Memory B cell (primary cell): ENCODE data around the gene RNF8.
"Not testable (repeated sequence)": the region's sequence is repeated elsewhere in the genome, so short reads cannot be mapped to it uniquely, and the experiment has no call there.

ENCODE experiments used
- ATAC-seq: fragments of 150-1000 bp; cut with Tn5 transposase; 2 replicates; pipeline ENCODE4 v1.10.0; 2021; ENCODE audit warnings: low read depth, mild to moderate bottlenecking, moderate library complexity
- DNase-seq, 2 donors: peaks; one replicate each; pipeline ENCODE4 v3.0.0; 2022; ENCODE audit warnings: low spot score in 2 of 2
- H3K27ac Mint-ChIP-seq: one replicate; pipeline ENCODE4 v1.8.0; 2022; ENCODE audit warnings: mild to moderate bottlenecking, moderate library complexity, mixed read lengths
- H3K27me3 Mint-ChIP-seq: one replicate; pipeline ENCODE4 v1.8.0; 2022; ENCODE audit warnings: mixed read lengths
- H3K36me3 Mint-ChIP-seq: one replicate; pipeline ENCODE4 v1.8.0; 2022; ENCODE audit warnings: mild to moderate bottlenecking, mixed read lengths
- H3K4me1 Mint-ChIP-seq: one replicate; pipeline ENCODE4 v1.8.0; 2022; ENCODE audit warnings: mixed read lengths
- H3K4me3 Mint-ChIP-seq: one replicate; pipeline ENCODE4 v1.8.0; 2022; ENCODE audit warnings: mild to moderate bottlenecking, moderate library complexity, mixed read lengths
- H3K9me3 Mint-ChIP-seq: one replicate; pipeline ENCODE4 v1.8.0; 2022; ENCODE audit warnings: mixed read lengths

Gene RNF8

GRCh38 chr6:37338317-37338716 is 15.5 kb upstream of the RNF8 start:
- H3K4me1 Mint-ChIP-seq, H3K27me3 Mint-ChIP-seq, DNase-seq, ATAC-seq, H3K36me3 Mint-ChIP-seq, H3K9me3 Mint-ChIP-seq, H3K4me3 Mint-ChIP-seq, H3K27ac Mint-ChIP-seq: not testable (repeated sequence)

DNA sequence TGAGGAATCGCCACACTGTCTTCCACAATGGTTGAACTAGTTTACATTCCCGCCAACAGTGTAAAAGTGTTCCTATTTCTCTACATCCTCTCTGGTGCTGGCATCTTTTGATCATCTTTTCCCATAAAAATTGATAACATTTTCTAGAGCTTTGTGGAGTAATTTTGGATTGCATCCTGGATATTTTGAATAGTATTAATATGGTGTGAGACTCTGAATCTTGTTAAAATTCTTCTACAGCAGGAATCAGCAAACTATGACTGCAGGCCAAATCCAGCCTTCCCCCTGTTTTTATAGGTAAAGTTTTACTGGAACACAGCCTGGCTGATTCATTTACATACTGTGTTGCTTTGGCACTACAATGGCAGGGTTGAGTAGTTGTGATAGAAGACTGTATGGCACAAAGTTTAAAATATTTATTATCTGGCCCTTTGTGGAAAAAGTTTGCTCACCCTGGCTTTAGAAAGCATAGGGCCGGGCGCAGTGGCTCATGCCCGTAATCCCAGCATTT is 15.0 kb upstream of the RNF8 start:
- Mint-ChIP-seq H3K27ac (no peak overlapping the region), H3K9me3 (no peaks in the 10 kb centered on the region), H3K36me3 (peaks cover 2% of the 10 kb centered on the region), H3K27me3 (peaks cover 1% of the 10 kb centered on the region), H3K4me3 (no peak overlapping the region), H3K4me1 (no peaks in the 10 kb centered on the region)
- ATAC-seq (no peak), DNase-seq (no peak)

DNA sequence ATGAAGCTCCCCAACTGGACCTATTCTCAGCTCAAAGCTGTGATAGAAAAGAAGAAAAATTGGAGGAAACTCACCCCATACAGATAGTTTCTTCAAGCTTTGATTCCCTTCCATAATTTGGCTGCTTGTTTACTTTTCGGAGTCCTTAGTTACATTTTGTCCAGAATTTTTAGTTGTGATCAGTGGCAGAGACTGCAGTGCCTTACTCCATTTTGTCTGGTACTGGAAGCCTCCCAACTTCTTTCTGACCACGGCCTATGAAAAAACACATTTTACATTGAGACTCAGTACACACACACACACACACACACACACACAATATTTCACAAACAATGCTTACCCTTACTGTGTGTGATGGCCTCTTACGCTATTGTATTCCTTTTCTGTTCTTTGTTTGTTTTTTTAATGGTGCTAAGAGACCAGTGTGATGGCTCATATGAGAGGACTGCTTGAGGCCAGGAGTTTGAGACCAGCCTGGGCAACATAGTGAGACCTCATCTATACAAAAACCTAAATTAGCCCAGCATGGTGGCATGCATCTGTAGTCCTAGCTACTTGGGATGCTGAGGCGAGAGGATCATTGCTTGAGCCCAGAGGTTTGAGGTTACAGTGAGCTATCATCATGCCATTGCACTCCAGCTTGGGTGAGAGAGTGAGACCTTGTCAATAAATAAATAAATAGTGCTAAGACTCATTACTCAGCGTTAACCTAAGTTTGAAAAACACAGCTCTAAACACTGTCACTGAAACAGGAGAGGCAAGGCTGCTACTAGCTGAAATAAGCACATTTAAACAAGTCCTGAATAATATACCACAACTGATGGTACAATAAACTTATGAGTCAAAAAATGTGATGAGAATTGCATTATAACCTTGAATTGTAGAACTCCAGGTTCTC is 13.8 kb upstream of the RNF8 start:
- no peak for DNase-seq
- Mint-ChIP-seq H3K9me3 (no peaks in the 10 kb centered on the region), H3K27me3 (peaks cover 4% of the 10 kb centered on the region), H3K27ac (no peak overlapping the region), H3K4me1 (no peaks in the 10 kb centered on the region), H3K4me3 (no peak overlapping the region), H3K36me3 (peaks cover 2% of the 10 kb centered on the region)
- no peak for ATAC-seq

DNA sequence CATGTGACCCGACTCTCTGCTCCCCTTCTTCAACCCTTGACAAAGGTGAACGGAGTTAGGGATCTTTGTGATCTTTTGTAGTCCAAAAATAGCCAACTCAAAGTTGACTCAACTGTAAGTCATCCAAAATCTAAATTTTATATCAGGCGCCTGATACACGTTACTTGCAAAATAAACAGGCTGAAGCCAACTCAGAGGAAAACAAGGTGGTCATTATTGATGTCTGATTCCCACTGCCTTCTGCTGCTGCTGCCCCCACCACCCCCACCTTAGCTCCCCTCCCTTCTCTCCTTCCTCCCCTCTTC is 13.2 kb upstream of the RNF8 start:
- Mint-ChIP-seq H3K36me3 (peaks cover 2% of the 10 kb centered on the region), H3K9me3 (no peaks in the 10 kb centered on the region), H3K27me3 (peaks cover 4% of the 10 kb centered on the region), H3K27ac (no peak overlapping the region), H3K4me3 (no peak overlapping the region), H3K4me1 (no peaks in the 10 kb centered on the region)
- DNase-seq (no peak), ATAC-seq (no peak)

DNA sequence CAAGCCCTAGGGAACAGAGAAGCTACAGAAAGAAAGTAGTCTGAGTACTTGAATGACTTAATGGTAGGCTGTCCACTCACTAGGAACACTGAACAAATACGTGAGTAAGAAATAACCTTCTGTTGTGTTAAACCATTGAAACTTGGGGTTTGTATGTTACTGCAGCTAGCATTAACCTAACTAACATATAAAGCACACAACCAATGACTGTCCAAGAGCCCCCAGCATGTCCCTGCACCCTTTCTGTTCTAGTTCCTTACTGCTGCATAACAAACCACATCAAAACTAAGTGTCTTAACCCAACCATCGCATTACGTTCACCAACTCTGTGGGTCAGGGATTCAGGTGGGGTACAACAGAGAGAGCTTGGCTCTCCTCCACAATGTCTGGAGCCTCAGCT is 10.5 kb upstream of the RNF8 start:
- Mint-ChIP-seq H3K9me3 (no peaks in the 10 kb centered on the region), H3K27me3 (peaks cover 4% of the 10 kb centered on the region), H3K36me3 (peaks cover 2% of the 10 kb centered on the region), H3K4me3 (no peak overlapping the region), H3K27ac (no peak overlapping the region), H3K4me1 (no peaks in the 10 kb centered on the region)
- no peak for ATAC-seq
- DNase-seq = no peak

GRCh38 chr6:37344308-37344707 is 9.5 kb upstream of the RNF8 start:
- DNase-seq (no peak), ATAC-seq (no peak)
- no peaks in the 10 kb centered on the region for H3K9me3 Mint-ChIP-seq
- peaks cover 2% of the 10 kb centered on the region for H3K36me3 Mint-ChIP-seq
- H3K4me1 Mint-ChIP-seq = no peaks in the 10 kb centered on the region
- H3K27ac Mint-ChIP-seq = no peak overlapping the region
- H3K27me3 Mint-ChIP-seq = peaks cover 4% of the 10 kb centered on the region
- no peak overlapping the region for H3K4me3 Mint-ChIP-seq

DNA sequence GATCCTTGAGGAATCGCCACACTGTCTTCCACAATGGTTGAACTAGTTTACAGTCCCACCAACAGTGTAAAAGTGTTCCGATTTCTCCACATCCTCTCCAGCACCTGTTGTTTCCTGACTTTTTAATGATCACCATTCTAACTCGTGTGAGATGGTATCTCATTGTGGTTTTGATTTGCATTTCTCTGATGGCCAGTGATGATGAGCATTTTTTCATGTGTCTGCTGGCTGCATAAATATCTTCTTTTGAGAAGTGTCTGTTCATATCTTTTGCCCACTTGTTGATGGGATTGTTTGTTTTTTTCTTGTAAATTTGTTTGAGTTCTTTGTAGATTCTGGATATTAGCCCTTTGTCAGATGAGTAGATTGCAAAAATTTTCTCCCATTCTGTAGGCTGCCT is 8.0 kb upstream of the RNF8 start:
- not testable (repeated sequence) for H3K27me3 Mint-ChIP-seq, H3K9me3 Mint-ChIP-seq

GRCh38 chr6:37347177-37347576 is 6.6 kb upstream of the RNF8 start:
- Mint-ChIP-seq H3K36me3 (no peaks in the 10 kb centered on the region), H3K9me3 (no peaks in the 10 kb centered on the region), H3K27me3 (peaks cover 2% of the 10 kb centered on the region), H3K27ac (no peak overlapping the region), H3K4me3 (no peak overlapping the region), H3K4me1 (no peaks in the 10 kb centered on the region)
- DNase-seq (no peak), ATAC-seq (no peak)

More for the DNA sequence above, 8.0 kb upstream of the RNF8 start:
- H3K27ac Mint-ChIP-seq, DNase-seq, H3K4me3 Mint-ChIP-seq, H3K36me3 Mint-ChIP-seq, ATAC-seq, H3K4me1 Mint-ChIP-seq: not testable (repeated sequence)

DNA sequence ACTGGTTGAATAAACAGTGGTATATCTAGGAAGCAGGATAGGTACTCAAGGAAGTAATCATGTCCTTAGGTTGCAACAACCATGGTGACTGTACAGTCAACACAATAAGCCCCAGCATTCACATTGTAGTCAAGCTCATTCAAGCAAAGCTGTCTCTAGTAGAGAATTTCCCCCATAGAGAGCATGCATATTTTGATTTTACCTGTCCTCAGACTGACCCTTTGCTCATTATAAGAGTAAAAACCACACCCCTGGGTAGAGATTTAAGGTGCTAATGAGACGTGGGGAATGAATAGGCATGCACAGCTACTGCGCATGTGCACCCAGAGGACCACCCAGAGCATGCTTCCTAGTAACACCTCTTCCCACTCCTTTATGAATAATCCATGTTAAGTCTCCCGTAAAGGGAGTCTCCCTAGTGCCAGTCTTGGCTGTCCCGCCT is 6.1 kb upstream of the RNF8 start:
- Mint-ChIP-seq H3K4me3 (no peak overlapping the region), H3K4me1 (no peaks in the 10 kb centered on the region), H3K36me3 (no peaks in the 10 kb centered on the region), H3K9me3 (no peaks in the 10 kb centered on the region), H3K27ac (no peak overlapping the region), H3K27me3 (peaks cover 2% of the 10 kb centered on the region)
- ATAC-seq = no peak
- no peak for DNase-seq

- Mint-ChIP-seq H3K36me3 (peaks cover 3% of the 10 kb centered on the region), H3K4me1 (peaks cover 20% of the 10 kb centered on the region), H3K27me3 (no peaks in the 10 kb centered on the region), H3K27ac (no peak overlapping the region), H3K9me3 (no peaks in the 10 kb centered on the region), H3K4me3 (no peak overlapping the region)
- DNase-seq (no peak), ATAC-seq (no peak)
Measured at GRCh38 chr6:37351027-37351426, 2.8 kb upstream of the RNF8 start.

DNA sequence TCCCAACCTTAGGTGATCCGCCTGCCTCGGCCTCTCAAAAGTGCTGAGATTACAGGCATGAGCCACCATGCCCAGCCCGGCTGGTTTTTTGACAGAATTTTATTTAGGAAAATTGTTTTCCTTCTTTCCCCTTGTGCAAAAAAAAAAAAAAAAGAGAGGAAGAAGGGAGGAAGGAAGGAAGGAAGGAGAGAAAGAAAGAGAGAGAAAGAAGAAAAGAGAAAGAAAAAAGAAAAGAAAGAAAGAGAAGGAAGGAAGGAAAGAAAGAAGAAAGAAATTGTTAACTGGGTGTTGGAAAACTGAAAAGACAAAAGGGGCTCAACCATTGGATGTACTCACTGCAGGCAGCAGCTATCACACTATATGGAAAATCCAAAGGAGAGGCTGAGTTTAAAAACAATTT is 1.4 kb upstream of the RNF8 start:
- H3K27ac Mint-ChIP-seq = no peak overlapping the region
- peaks cover 3% of the 10 kb centered on the region for H3K36me3 Mint-ChIP-seq
- peak overlapping the region; percentile 43 for H3K4me3 Mint-ChIP-seq
- no peaks in the 10 kb centered on the region for H3K27me3 Mint-ChIP-seq
- no peak for ATAC-seq
- peaks cover 25% of the 10 kb centered on the region for H3K4me1 Mint-ChIP-seq
- no peak for DNase-seq
- no peaks in the 10 kb centered on the region for H3K9me3 Mint-ChIP-seq

DNA sequence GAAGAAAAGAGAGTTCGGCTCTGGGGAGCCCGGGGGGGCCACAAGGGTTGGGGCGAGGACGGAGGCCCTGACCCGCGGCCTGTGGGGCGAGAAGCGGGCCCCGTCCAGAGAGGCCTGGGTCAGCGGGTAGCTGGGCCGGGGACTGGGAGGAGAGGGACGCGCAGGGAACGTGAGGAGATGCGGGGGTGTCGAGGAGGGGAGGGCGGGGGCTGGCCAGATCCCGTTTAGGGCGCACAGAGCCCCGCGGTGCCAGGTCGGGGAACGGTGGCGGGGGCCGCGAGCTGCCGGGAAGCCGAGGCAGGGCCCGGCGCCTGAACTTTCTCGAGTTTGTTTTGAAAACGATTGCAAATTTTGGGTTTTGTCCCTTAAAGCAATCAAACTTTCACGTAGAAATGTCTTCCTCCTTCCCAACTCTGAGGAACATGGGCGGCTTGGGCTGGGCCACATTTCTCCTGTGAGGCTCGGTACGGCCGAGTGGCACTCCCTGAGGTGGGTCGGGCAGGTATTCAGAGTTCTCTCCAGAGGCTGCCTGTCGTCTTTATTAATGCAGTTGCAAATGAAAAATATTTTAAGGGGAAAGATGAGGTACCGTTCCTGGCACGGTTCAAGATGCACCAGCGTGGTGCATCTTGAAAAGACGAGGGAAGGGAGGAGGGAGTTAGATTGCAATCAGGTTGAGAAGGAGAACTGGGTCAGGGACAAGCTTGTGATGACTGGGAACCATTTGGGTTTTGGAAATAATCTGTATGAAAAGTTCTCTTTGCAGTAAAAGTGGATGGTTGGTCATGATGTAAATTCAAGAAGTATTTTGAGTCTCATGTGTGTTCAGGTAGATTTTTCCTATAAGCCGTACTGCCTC is 972 bp downstream of the RNF8 start:
- ATAC-seq (no peak), DNase-seq (peak in 1 of 2 donors; percentile 14)
- Mint-ChIP-seq H3K36me3 (peaks cover 8% of the 10 kb centered on the region), H3K9me3 (no peaks in the 10 kb centered on the region), H3K27ac (peak overlapping the region; percentile 96), H3K4me3 (peak overlapping the region; percentile 95), H3K4me1 (peaks cover 32% of the 10 kb centered on the region), H3K27me3 (no peaks in the 10 kb centered on the region)

GRCh38 chr6:37357288-37357687 is 3.5 kb downstream of the RNF8 start:
- Mint-ChIP-seq H3K4me3 (no peak overlapping the region), H3K27ac (no peak overlapping the region), H3K27me3 (no peaks in the 10 kb centered on the region), H3K4me1 (peaks cover 32% of the 10 kb centered on the region), H3K36me3 (peaks cover 16% of the 10 kb centered on the region), H3K9me3 (no peaks in the 10 kb centered on the region)
- no peak for DNase-seq
- ATAC-seq = no peak

DNA sequence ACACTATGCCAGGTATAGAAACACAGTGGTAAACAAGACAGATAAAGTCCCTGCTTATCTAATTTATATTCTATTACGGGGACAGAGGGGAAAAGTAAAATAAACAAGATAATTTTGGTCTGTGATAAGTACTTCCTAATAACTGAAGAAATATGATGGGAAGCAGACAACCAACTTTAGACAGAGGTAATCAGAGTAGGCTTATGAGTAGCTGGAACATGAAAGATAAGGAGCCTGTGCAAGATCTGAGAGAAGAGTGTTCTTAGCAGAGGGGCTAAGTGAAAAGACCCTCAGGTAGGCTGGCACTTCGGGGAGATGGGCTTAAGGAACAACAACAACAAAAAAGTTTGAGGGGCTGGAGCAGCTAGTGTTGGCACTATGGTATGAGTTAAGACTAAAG is 4.1 kb downstream of the RNF8 start:
- H3K4me1 Mint-ChIP-seq = peaks cover 32% of the 10 kb centered on the region
- H3K9me3 Mint-ChIP-seq = no peaks in the 10 kb centered on the region
- H3K27ac Mint-ChIP-seq = no peak overlapping the region
- peaks cover 16% of the 10 kb centered on the region for H3K36me3 Mint-ChIP-seq
- no peak overlapping the region for H3K4me3 Mint-ChIP-seq
- H3K27me3 Mint-ChIP-seq = no peaks in the 10 kb centered on the region
- no peak for ATAC-seq
- DNase-seq = no peak
